Calu3 (cell line): ENCODE results near the gene DSCAML1. TPM values are rescaled to one million over a fixed set of nuclear protein-coding genes. Genes with fewer than 3 reads are reported as not detected.

Source experiments
- BruUV-seq: library from RNA; stranded (reverse); fragments of 400-500 nt; replicated peaks from 2 replicates; lab custom pipeline; 2021; lab: Mats Ljungman, UMichigan
- CTCF ChIA-PET: fragments of 300-600 bp; sonication (Branson Sonifier 250); formaldehyde crosslinking; loops from one replicate; lab custom pipeline; 2022; ENCODE audit warnings: antibody characterized with exemption; lab: Charles Lee
- DNase-seq: peaks from one replicate; pipeline ENCODE4 v3.0.0; 2022
- H3K27ac Mint-ChIP-seq: one replicate; pipeline ENCODE4 v1.8.0; 2022; ENCODE audit warnings: mixed read lengths; ENCODE audit not compliant: unreplicated experiment
- H3K27me3 Mint-ChIP-seq: one replicate; pipeline ENCODE4 v1.8.0; 2022; ENCODE audit warnings: mixed read lengths; ENCODE audit not compliant: unreplicated experiment
- H3K36me3 Mint-ChIP-seq: one replicate; pipeline ENCODE4 v1.8.0; 2022; ENCODE audit warnings: mild to moderate bottlenecking, moderate library complexity, mixed read lengths; ENCODE audit not compliant: insufficient read depth, unreplicated experiment
- H3K4me1 Mint-ChIP-seq: one replicate; pipeline ENCODE4 v1.8.0; 2022; ENCODE audit warnings: mild to moderate bottlenecking, low read depth, mixed read lengths; ENCODE audit not compliant: unreplicated experiment
- H3K4me3 Mint-ChIP-seq: one replicate; pipeline ENCODE4 v1.8.0; 2022; ENCODE audit warnings: mild to moderate bottlenecking, low read depth, moderate library complexity, mixed read lengths; ENCODE audit not compliant: unreplicated experiment
- H3K9me3 Mint-ChIP-seq: one replicate; pipeline ENCODE4 v1.8.0; 2022; ENCODE audit warnings: low read depth, mixed read lengths; ENCODE audit not compliant: unreplicated experiment
- CTCF ChIP-seq: fragments of 200-600 bp; IDR thresholded peaks from one replicate; pipeline ENCODE4 v1.8.0; 2022; ENCODE audit warnings: antibody characterized with exemption; ENCODE audit not compliant: unreplicated experiment
- intact Hi-C: fragments of 100-400 bp; cut with micrococcal nuclease; formaldehyde crosslinking; loops from one replicate; pipeline ENCODE4 v1.10.0; 2022; ENCODE audit not compliant: unreplicated experiment
- total RNA-seq: library from RNA; stranded (reverse); gene quantifications from 2 replicates; pipeline ENCODE4 v1.2.3, GENCODE V29; 2022

The DSCAML1 gene
- total RNA-seq, 1 experiment from 2014 or later, result 0.07 TPM

- CTCF ChIA-PET, result no interaction called here
- Mint-ChIP-seq H3K36me3 (no peaks in the 10 kb centered on the region), H3K4me1 (no peaks in the 10 kb centered on the region), H3K4me3 (no peak overlapping the region), H3K9me3 (no peaks in the 10 kb centered on the region), H3K27ac (no peak overlapping the region), H3K27me3 (peaks cover 55% of the 10 kb centered on the region)
- no peak for DNase-seq
- intact Hi-C loops, result no loop called here
- BruUV-seq, result no TSS peak
- TF ChIP-seq CTCF, result no peak
Observed at GRCh38 chr11:117670924-117671323, 126.1 kb downstream of the DSCAML1 start.

- Mint-ChIP-seq H3K36me3 (no peaks in the 10 kb centered on the region), H3K27ac (no peak overlapping the region), H3K4me1 (no peaks in the 10 kb centered on the region), H3K27me3 (peaks cover 51% of the 10 kb centered on the region), H3K9me3 (no peaks in the 10 kb centered on the region), H3K4me3 (no peak overlapping the region)
- intact Hi-C loops, result no loop called here
- CTCF ChIA-PET, result no interaction called here
- no peak for DNase-seq
- no peak for TF ChIP-seq CTCF
- BruUV-seq, result no TSS peak
Observed at GRCh38 chr11:117670443-117670842, 126.6 kb downstream of the DSCAML1 start.

- intact Hi-C loops, result no loop called here
- Mint-ChIP-seq H3K4me1 (no peaks in the 10 kb centered on the region), H3K36me3 (no peaks in the 10 kb centered on the region), H3K4me3 (no peak overlapping the region), H3K9me3 (no peaks in the 10 kb centered on the region), H3K27ac (no peak overlapping the region), H3K27me3 (peaks cover 42% of the 10 kb centered on the region)
- no peak for TF ChIP-seq CTCF
- no TSS peak for BruUV-seq
- no peak for DNase-seq
- CTCF ChIA-PET, result no interaction called here
Observed at GRCh38 chr11:117669616-117670015, 127.4 kb downstream of the DSCAML1 start.

- no peak overlapping the region for H3K4me3 Mint-ChIP-seq
- H3K27me3 Mint-ChIP-seq, result peaks cover 37% of the 10 kb centered on the region
- DNase-seq, result no peak
- BruUV-seq, result no TSS peak
- H3K4me1 Mint-ChIP-seq, result no peaks in the 10 kb centered on the region
- H3K27ac Mint-ChIP-seq, result no peak overlapping the region
- TF ChIP-seq CTCF, result no peak
- no peaks in the 10 kb centered on the region for H3K9me3 Mint-ChIP-seq
- H3K36me3 Mint-ChIP-seq, result no peaks in the 10 kb centered on the region
- intact Hi-C loops, result no loop called here
- CTCF ChIA-PET, result no interaction called here
Observed at GRCh38 chr11:117669062-117669461, 128.0 kb downstream of the DSCAML1 start.
